HL-60 (cell line): Measurements from ENCODE around the gene NLK.

ENCODE experiments used
- DNase-seq, 2 experiments: peaks; one replicate each; pipeline ENCODE4 v3.0.0-alpha.2; 2010 to 2020; ENCODE audit warnings: low read depth in 1 of 2, low spot score in 1 of 2
- H3K27ac ChIP-seq: fragments of 250-450 bp; sonication (Bioruptor Pico); replicated peaks from 2 replicates; pipeline ENCODE4 v1.5.1; 2020; ENCODE audit warnings: mild to moderate bottlenecking, moderate library complexity
- H3K27me3 ChIP-seq: fragments of 250-450 bp; sonication (Bioruptor Pico); 2 replicates; pipeline ENCODE4 v1.5.1; 2021; ENCODE audit warnings: mild to moderate bottlenecking, moderate library complexity; ENCODE audit not compliant: insufficient read depth, poor library complexity, severe bottlenecking
- H3K4me3 ChIP-seq: replicated peaks from 2 replicates; pipeline ENCODE4 v1.5.1; 2011; ENCODE audit warnings: mild to moderate bottlenecking, control low read depth, low read length; ENCODE audit not compliant: insufficient read depth
- GABPA ChIP-seq: IDR thresholded peaks from 2 replicates; pipeline ENCODE4 v1.6.1; 2012; ENCODE audit warnings: low read depth
- POLR2AphosphoS5 ChIP-seq: IDR thresholded peaks from 2 replicates; pipeline ENCODE4 v1.6.1; 2012; ENCODE audit warnings: low read depth
- SPI1 ChIP-seq: IDR thresholded peaks from 2 replicates; pipeline ENCODE4 v1.6.1; 2012; ENCODE audit warnings: low read depth, mild to moderate bottlenecking, borderline replicate concordance
- TF ChIP-seq, protein P1 (sequence below): IDR thresholded peaks from one replicate; pipeline ENCODE4 v1.5.1; 2011; ENCODE audit warnings: low read length, control low read depth, inconsistent platforms; ENCODE audit not compliant: insufficient read depth
- TF ChIP-seq, protein P2 (sequence below): IDR thresholded peaks from 2 replicates; pipeline ENCODE4 v1.6.1; 2012; ENCODE audit warnings: low read depth; ENCODE audit not compliant: insufficient replicate concordance

The NLK gene

DNA sequence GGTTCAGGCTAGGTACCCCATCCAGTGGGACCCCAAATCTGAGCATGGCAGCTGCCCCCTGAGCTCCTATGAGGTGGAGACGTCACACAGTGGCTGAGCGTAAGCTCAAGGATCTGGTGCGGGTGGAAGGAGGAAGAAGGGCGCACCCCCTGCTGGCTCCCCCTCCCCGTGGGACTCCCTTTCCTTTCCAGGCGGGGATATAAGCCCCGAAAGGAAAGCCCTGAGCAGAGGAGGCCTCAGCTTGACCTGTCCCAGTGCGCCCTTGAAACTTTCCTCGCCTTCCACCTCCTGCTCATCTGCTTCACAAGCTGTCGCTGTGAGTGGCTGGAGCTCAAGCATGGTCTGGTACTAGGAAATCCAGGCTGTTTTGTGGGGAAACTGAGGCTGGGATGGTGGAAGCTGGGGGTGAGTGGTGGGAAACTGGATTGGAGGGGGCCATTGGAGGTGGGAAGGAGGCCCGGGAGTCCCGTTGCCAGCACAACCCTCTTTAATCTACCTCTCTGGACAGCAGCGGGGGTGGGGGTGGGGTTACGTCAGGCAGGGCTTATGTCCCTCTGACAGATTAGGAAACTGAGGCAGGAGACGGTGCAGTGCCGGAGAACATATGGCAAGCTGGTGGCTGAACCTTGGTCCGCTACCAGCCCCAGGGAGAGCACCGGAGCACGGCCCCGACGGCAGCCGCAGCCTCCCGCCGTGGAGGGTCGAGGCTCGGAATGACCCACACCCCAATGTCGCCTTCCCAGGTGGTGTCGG lies 184.3 kb downstream of the NLK start:
- no peak overlapping the region for H3K4me3 ChIP-seq
- DNase-seq, result no peak
- TF ChIP-seq, protein P1, sequence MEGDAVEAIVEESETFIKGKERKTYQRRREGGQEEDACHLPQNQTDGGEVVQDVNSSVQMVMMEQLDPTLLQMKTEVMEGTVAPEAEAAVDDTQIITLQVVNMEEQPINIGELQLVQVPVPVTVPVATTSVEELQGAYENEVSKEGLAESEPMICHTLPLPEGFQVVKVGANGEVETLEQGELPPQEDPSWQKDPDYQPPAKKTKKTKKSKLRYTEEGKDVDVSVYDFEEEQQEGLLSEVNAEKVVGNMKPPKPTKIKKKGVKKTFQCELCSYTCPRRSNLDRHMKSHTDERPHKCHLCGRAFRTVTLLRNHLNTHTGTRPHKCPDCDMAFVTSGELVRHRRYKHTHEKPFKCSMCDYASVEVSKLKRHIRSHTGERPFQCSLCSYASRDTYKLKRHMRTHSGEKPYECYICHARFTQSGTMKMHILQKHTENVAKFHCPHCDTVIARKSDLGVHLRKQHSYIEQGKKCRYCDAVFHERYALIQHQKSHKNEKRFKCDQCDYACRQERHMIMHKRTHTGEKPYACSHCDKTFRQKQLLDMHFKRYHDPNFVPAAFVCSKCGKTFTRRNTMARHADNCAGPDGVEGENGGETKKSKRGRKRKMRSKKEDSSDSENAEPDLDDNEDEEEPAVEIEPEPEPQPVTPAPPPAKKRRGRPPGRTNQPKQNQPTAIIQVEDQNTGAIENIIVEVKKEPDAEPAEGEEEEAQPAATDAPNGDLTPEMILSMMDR, result no peak
- TF ChIP-seq SPI1 (no peak), POLR2AphosphoS5 (no peak), GABPA (no peak)
- TF ChIP-seq, protein P2, sequence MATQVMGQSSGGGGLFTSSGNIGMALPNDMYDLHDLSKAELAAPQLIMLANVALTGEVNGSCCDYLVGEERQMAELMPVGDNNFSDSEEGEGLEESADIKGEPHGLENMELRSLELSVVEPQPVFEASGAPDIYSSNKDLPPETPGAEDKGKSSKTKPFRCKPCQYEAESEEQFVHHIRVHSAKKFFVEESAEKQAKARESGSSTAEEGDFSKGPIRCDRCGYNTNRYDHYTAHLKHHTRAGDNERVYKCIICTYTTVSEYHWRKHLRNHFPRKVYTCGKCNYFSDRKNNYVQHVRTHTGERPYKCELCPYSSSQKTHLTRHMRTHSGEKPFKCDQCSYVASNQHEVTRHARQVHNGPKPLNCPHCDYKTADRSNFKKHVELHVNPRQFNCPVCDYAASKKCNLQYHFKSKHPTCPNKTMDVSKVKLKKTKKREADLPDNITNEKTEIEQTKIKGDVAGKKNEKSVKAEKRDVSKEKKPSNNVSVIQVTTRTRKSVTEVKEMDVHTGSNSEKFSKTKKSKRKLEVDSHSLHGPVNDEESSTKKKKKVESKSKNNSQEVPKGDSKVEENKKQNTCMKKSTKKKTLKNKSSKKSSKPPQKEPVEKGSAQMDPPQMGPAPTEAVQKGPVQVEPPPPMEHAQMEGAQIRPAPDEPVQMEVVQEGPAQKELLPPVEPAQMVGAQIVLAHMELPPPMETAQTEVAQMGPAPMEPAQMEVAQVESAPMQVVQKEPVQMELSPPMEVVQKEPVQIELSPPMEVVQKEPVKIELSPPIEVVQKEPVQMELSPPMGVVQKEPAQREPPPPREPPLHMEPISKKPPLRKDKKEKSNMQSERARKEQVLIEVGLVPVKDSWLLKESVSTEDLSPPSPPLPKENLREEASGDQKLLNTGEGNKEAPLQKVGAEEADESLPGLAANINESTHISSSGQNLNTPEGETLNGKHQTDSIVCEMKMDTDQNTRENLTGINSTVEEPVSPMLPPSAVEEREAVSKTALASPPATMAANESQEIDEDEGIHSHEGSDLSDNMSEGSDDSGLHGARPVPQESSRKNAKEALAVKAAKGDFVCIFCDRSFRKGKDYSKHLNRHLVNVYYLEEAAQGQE, result no peak
- H3K27me3 ChIP-seq, result peaks cover 37% of the 10 kb centered on the region
- H3K27ac ChIP-seq, result no peak overlapping the region

DNA sequence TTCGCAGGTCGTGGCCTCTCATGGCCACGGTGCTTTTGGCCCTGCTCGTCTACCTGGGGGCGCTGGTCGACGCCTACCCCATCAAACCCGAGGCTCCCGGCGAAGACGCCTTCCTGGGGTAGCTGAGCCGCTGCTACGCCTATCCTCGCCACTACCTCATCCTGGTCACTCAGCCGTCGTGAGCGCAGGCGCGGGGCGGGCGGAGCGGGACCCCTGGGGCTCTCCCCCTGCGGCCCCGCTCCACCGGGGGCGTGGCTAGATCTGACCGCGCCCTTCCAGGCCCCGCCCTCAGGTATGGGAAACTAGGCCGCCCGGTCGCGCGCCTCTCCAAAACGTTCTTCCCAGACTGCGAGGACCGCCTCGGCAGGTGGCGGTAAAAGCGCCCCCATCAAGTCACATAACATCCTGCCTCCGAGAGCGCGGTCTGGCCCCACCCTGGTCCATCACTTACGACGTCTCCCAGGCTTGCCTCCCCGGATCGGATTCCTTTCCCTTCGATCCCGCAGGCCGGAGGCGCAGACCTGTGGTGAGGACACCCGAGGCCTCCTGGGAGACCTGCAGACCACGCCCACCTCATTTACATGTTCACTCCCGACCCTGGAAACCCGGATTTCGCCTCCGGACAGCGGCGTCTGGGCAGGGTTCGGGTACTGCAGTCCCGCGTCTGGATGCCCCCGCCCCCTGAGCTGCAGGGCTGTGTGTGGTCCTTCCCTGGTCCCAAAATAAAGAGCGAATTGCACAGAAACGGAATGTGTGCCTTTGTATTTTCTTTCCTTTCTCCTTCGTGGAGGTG lies 185.0 kb downstream of the NLK start:
- Histone ChIP-seq H3K27ac (no peak overlapping the region), H3K27me3 (peaks cover 39% of the 10 kb centered on the region), H3K4me3 (no peak overlapping the region)
- DNase-seq, result no peak
- TF ChIP-seq, protein P1, result no peak
- TF ChIP-seq POLR2AphosphoS5, result no peak

DNA sequence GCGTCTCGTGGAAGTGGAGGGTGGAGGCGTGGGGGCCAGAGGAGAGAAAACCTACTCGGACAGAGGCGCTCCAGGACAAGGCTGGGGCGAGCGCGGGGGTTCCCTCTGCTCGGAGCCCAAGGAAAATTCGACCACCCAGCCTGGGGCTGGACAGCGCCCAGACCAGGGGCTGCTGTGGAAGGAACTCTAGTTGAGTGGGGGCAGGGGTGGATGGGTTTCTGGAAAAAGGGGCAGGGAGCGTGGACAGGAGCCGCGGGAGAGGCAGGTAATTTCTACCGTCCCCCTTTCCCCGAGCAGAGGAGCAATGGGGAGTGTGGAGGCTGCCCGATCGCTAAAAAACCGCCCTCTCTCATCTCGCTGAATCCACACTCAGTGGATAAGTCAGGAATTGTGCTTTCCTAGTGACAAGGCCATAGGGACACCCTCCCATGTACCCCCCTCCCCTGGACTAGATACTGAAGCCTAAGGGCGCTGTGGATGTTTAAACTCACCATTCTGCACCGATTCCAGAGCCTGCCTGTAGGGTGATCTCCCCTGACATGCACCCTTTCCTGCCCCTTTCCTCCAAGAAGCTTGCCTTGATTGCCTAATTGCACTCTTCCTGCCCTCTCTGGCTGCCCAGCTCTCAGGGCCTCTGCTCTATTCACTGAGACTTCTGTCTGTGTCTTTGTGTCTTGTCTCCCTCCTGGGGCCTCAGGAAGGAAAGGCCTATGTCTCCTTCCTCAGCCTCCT lies 185.8 kb downstream of the NLK start:
- TF ChIP-seq, protein P2, result peak; percentile 59
- no peak for TF ChIP-seq SPI1
- peaks cover 39% of the 10 kb centered on the region for H3K27me3 ChIP-seq
- H3K4me3 ChIP-seq, result no peak overlapping the region
- no peak overlapping the region for H3K27ac ChIP-seq
- peak in 1 of 2 experiments; percentile 15 for DNase-seq
